Adipose tissue (tissue), 3 donors: ENCODE measurements around the gene SNORC. TPM values are rescaled to one million over a fixed set of nuclear protein-coding genes. Genes with fewer than 3 reads are reported as not detected.
"Not testable (repeated sequence)": the region's sequence is repeated elsewhere in the genome, so short reads cannot be mapped to it uniquely, and the experiment has no call there.

ENCODE experiments used
- H3K27ac ChIP-seq: one replicate; pipeline ENCODE4 v1.5.1; 2013; ENCODE audit warnings: low read depth, low read length
- WGBS, 3 donors: extraction: QIAGEN DNeasy Blood & Tissue Kit; methylation state at CpG; one replicate each; pipeline ENCODE4 v1.1.7; 2013; 5-methylcytosine and 5-hydroxymethylcytosine counted together
- polyA plus RNA-seq, 3 donors: library from polyadenylated mRNA; stranded (reverse); fragments of 200-250 nt; gene quantifications; one replicate each; pipeline ENCODE4 v1.2.3, GENCODE V29; 2013
- donor health status: healthy with polysubstance abuse.
- donor health status: Bipolar disorder and iron deficiency.
- donor health status: healthy.

SNORC gene
- polyA plus RNA-seq, 3 donors = 0.34 to 0.91 (median 0.67) TPM

DNA sequence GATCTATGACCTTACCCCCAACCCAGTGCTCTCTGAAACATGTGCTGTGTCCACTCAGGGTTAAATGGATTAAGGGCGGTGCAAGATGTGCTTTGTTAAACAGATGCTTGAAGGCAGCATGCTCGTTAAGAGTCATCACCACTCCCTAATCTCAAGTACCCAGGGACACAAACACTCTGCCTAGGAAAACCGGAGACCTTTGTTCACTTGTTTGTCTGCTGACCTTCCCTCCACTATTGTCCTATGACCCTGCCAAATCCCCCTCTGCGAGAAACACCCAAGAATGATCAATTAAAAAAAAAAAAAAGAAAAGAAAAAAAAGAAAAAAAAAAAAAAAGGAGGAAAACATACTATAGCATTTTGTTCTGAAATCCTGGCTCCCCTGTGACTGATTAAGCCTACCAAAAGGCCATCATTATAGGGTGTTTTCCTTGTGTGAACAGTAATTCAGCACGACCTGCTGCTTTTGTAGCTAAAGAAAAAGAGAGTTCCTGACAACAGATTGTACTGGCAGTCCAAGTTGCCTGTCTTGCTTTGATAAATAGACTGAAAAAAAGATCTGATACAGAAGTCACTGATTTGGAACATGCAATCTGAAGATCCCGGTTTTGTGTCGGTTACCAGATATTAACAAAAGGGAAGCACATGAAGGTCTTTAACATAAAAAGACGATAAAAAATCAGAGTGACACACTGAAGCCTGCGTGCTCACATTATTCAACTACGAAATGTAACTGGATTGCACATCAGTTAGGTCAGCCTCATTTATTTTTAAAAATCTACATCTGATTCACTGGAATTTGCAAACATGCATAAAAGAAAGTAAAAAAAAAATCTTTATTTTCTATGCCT is 37.0 kb downstream of the SNORC start:
- 71 to 85% (median 80%) methylated on average over 7 to 9 of the region's 10 CpGs for WGBS, 3 donors
- not testable (repeated sequence) for H3K27ac ChIP-seq

DNA sequence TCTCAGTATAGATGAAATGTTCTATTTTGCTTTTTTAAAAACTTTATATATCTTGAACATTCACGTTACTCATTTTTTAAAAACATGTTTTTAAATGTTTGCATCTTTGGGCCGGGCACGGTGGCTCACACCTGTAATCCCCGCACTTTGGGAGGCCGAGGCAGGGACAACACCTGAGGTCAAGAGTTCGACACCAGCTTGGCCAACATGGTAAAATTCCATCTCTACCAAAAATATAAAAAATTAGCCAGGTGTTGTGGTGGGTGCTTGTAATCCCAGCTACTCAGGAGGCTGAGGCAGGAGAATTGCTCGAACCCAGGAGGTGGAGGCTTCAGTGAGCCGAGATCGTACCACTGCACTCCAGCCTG is 37.6 kb downstream of the SNORC start:
- WGBS, 3 donors = 95 to 98% (median 97%) methylated on average over 9 of the region's 9 CpGs
- not testable (repeated sequence) for H3K27ac ChIP-seq

- 45 to 65% (median 53%) methylated on average over 6 of the region's 6 CpGs for WGBS, 3 donors
- H3K27ac ChIP-seq = no peak overlapping the region
Observed at GRCh38 chr2:232908695-232909094, 38.6 kb downstream of the SNORC start.

- H3K27ac ChIP-seq = no peak overlapping the region
- WGBS, 3 donors = 86 to 95% (median 94%) methylated on average over 6 of the region's 6 CpGs
Observed at GRCh38 chr2:232910376-232910775, 40.3 kb downstream of the SNORC start.

GRCh38 chr2:232911712-232912277 is 41.7 kb downstream of the SNORC start:
- 55 to 70% (median 59%) methylated on average over 1 of the region's 1 CpG for WGBS, 3 donors
- no peak overlapping the region for H3K27ac ChIP-seq

GRCh38 chr2:232913903-232914302 is 43.8 kb downstream of the SNORC start:
- no peak overlapping the region for H3K27ac ChIP-seq
- WGBS, 3 donors = 73 to 80% (median 76%) methylated on average over 2 of the region's 2 CpGs

- WGBS, 3 donors = 94 to 99% (median 96%) methylated on average over 6 of the region's 6 CpGs
- H3K27ac ChIP-seq = no peak overlapping the region
Observed at GRCh38 chr2:232919141-232919540, 49.1 kb downstream of the SNORC start.

DNA sequence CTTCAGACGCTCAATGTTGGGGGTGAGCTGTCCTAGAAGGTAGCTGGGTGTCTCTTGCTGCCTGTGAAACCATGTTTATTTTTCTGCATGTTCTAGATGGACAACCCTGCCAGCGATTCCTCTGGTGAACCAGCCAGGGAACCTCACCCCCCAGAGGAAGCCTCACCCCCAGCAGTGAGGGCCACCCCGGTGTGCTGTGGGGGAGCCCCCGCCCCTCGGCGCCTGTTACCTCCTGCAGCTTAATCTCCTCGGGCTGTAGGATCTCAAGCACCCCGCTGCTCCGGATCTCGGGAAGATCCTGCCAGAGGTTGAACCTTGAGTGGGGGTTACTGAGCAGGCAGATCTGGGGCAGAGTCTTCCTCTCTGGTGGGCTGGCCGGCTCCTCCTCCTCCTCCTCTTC is 50.0 kb downstream of the SNORC start:
- no peak overlapping the region for H3K27ac ChIP-seq
- WGBS, 3 donors = 79 to 82% (median 80%) methylated on average over 11 of the region's 11 CpGs

DNA sequence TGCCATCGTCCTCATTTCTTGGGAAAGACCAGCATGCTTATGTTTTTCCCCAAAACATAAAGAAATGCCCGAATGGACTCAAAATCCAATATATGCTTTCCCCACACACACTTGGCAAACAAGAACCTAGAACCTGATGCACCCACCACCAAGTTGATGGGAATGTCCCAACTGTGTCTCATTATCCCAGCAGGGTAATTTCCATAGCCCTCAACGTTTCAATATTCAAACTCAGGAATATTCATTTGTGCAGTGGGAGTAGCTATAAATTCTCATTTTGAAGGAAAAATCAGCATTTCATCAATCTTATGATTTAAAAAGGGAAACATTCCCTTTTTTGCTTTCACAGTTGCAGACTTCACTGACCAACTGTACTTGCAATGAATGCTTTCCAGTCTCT is 50.7 kb downstream of the SNORC start:
- 75 to 80% (median 79%) methylated on average over 3 of the region's 3 CpGs for WGBS, 3 donors
- no peak overlapping the region for H3K27ac ChIP-seq

DNA sequence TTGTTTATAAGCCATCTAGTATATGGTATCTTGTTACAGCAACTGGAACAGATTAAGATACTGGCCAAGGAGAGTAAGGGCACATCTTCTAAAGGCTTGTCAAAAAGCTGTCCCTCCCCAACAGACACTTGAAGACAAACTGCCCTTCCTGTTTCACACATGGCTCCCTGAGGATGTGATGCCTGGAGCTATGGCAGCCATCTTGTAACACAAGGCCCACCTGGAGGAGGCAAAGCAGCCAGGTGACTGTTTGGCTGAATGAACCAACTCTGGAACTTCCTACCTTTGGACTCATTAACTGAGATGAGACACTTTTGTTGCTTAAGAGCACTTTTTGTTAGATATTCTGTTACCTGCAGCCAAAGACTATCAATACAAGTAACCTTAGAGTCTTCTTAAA is 54.4 kb downstream of the SNORC start:
- H3K27ac ChIP-seq = no peak overlapping the region

GRCh38 chr2:232925153-232925820 is 55.2 kb downstream of the SNORC start:
- no peak overlapping the region for H3K27ac ChIP-seq
- 42 to 60% (median 51%) methylated on average over 11 of the region's 11 CpGs for WGBS, 3 donors

DNA sequence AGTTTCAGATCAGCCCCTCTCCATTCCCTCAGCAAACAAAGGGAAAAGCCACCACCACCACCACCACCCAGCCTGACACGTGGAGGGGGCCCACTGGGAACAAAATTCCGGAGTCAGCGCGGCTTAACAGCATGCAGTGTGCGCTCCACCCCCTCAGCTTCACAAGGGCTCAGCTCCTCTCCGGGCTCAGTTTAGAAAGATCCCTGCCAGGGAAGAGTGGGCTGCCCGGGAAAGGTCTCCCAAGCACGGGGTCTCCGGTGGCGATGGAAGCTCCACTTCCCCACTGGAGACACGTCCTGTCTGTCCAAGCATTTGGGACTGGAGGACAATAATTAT is 55.7 kb downstream of the SNORC start:
- WGBS, 3 donors = 40 to 47% (median 42%) methylated on average over 11 of the region's 11 CpGs
- H3K27ac ChIP-seq = no peak overlapping the region

GRCh38 chr2:232926431-232926939 is 56.4 kb downstream of the SNORC start:
- WGBS, 3 donors = 17 to 52% (median 20%) methylated on average over 13 of the region's 13 CpGs

DNA sequence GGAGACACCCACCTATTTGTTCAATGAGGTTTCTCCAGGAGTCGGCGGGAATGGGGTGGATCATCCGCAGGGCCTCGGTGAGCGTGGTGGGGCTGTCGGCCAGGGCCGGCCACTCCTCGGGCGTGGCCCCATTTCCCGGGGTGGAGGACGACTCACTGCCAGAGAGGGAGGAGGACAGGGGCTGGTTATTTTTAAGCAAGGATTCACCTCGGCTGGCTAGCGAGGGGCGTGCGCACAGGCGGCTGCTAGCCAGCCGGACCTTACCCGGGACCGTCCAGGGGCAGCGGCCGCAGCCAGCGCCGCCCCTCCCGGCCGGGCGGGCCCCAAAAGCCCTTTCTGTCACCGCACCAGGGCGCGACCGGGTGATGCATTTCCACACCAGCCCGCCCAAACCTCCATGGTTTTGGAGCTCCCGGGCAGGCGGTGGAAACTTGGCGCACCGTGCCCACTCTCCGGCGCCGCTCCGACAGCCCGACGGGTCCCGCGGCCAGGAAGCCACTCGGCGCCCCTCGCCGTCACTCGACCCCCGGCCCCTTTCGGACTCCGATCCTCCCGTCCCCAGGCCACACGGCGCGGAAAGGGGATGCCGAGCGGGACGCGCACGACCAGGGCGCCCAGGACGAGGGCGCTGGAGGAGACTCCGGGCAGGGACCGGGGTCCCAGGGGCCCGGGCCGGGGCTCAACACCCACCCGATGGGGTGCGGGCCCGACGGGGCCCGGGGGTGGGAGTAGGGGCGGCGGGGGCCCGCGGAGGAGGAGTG is 57.1 kb downstream of the SNORC start:
- H3K27ac ChIP-seq = no peak overlapping the region
- WGBS, 3 donors = 2 to 5% (median 3%) methylated on average over 61 to 76 of the region's 76 CpGs

More at GRCh38 chr2:232926431-232926939, 56.4 kb downstream of the SNORC start:
- no peak overlapping the region for H3K27ac ChIP-seq

DNA sequence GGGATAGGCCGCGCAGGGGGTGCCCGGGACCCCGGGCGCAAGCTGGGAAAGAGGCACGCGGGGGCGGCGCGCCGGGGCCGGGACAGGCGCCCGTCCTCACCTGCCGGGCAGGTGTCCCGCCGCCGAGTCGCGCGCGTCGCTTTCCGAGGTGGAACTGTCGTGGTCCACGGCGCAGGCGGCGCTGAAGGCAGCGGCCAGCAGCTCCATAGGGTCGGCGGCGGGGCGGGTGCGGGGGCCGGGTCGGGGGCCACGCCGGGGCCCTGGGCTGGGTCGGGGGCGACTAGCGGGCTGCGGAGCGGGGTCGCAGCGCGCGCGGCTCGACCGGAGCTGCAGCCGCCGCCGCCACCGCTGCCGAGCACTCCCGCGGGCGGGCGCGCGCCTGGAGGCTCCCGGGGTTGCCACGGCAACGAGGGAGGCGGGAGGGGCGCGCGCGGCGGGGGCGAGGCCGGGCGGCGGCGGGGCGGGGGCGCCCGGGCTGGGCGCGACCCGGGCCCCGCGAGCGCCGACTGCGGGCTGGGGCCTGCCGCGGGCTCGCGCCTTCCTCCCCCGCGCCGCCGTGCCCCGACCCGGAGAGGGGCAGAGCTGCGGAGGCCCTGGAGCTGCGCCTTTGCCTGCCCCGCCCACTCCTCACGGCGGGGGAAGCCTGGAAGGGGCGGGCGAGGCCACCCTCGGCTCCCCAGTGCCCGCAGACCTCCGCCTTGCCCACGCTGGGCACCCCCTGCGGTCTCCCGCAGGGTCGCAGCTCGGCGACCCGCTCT is 57.9 kb downstream of the SNORC start:
- WGBS, 3 donors = 1 to 3% (median 1%) methylated on average over 34 to 112 of the region's 114 CpGs
- no peak overlapping the region for H3K27ac ChIP-seq
